Measurements from ENCODE around the gene DNAH6. TPM values are rescaled to one million over a fixed set of nuclear protein-coding genes. Genes with fewer than 3 reads are reported as not detected.

Gene DNAH6
- total RNA-seq, 1 donor from 2014 or later, result 0.52 TPM

- TF ChIP-seq CTCF (conservative IDR thresholded peaks at IDR 0.05; ENCODE audit: low read depth, low read length), result no peak
- DNase-seq (ENCODE audit: low read depth), result no peak
- no peak overlapping the region for H3K4me3 ChIP-seq (ENCODE audit: low read depth, low read length)
Measured at GRCh38 chr2:84788027-84788426, 271.7 kb downstream of the DNAH6 start.

- no peak for TF ChIP-seq CTCF (conservative IDR thresholded peaks at IDR 0.05; ENCODE audit: low read depth, low read length)
- DNase-seq (ENCODE audit: low read depth), result no peak
- H3K4me3 ChIP-seq (ENCODE audit: low read depth, low read length), result no peak overlapping the region
Measured at GRCh38 chr2:84788498-84788897, 272.2 kb downstream of the DNAH6 start.

- TF ChIP-seq CTCF (conservative IDR thresholded peaks at IDR 0.05; ENCODE audit: low read depth, low read length), result no peak
- H3K4me3 ChIP-seq (ENCODE audit: low read depth, low read length), result no peak overlapping the region
- no peak for DNase-seq (ENCODE audit: low read depth)
Measured at GRCh38 chr2:84792856-84793522, 276.7 kb downstream of the DNAH6 start.

- no peak for TF ChIP-seq CTCF (conservative IDR thresholded peaks at IDR 0.05; ENCODE audit: low read depth, low read length)
- DNase-seq (ENCODE audit: low read depth), result no peak
- no peak overlapping the region for H3K4me3 ChIP-seq (ENCODE audit: low read depth, low read length)
Measured at GRCh38 chr2:84793641-84794040, 277.3 kb downstream of the DNAH6 start.

GRCh38 chr2:84796798-84797197 lies 280.5 kb downstream of the DNAH6 start:
- TF ChIP-seq CTCF (conservative IDR thresholded peaks at IDR 0.05; ENCODE audit: low read depth, low read length), result no peak
- no peak overlapping the region for H3K4me3 ChIP-seq (ENCODE audit: low read depth, low read length)
- DNase-seq (ENCODE audit: low read depth), result no peak

- no peak for TF ChIP-seq CTCF (conservative IDR thresholded peaks at IDR 0.05; ENCODE audit: low read depth, low read length)
- DNase-seq (ENCODE audit: low read depth), result no peak
- no peak overlapping the region for H3K4me3 ChIP-seq (ENCODE audit: low read depth, low read length)
Measured at GRCh38 chr2:84797271-84797670, 281.0 kb downstream of the DNAH6 start.

GRCh38 chr2:84799772-84800171 lies 283.5 kb downstream of the DNAH6 start:
- no peak for DNase-seq (ENCODE audit: low read depth)
- no peak for TF ChIP-seq CTCF (conservative IDR thresholded peaks at IDR 0.05; ENCODE audit: low read depth, low read length)
- no peak overlapping the region for H3K4me3 ChIP-seq (ENCODE audit: low read depth, low read length)
